Measurements from ENCODE around the gene MPRIP. TPM values are rescaled to one million over a fixed set of nuclear protein-coding genes. Genes with fewer than 3 reads are reported as not detected.

Gene MPRIP
- total RNA-seq, 2 donors from 2014 or later = 147 to 269 TPM

GRCh38 chr17:17203173-17203730, 161.0 kb downstream of the MPRIP start:
- H3K27me3 ChIP-seq = no peaks in the 10 kb centered on the region
- no peak overlapping the region for H3K27ac ChIP-seq
- no peak overlapping the region for H3K4me3 ChIP-seq

GRCh38 chr17:17204041-17204591, 161.9 kb downstream of the MPRIP start:
- Histone ChIP-seq H3K27me3 (no peaks in the 10 kb centered on the region), H3K9me3 (no peaks in the 10 kb centered on the region), H3K4me1 (peaks cover 34% of the 10 kb centered on the region), H3K27ac (no peak overlapping the region), H3K36me3 (replicated peaks in 1 of 2; ENCODE audit: insufficient read depth in 1 of 2, low read depth in 2 of 2) (no peaks in the 10 kb centered on the region), H3K4me3 (no peak overlapping the region)
- DNase-seq (peak; percentile 46 to 74 (median 58)), ATAC-seq (no peak)
- TF ChIP-seq POLR2A (IDR thresholded peaks at IDR 0.05) (no peak), CTCF (IDR thresholded peaks at IDR 0.05) (no peak)
- intact Hi-C loops (cut with DNase I) = loop anchor here (10.0 kb wide), 1 partner anchor 199 kb away; no protein-coding TSS in a partner anchor
- WGBS, 2 donors = 63 to 81% methylated on average over 10 to 15 of the region's 15 CpGs

More at GRCh38 chr17:17203173-17203730, 161.0 kb downstream of the MPRIP start:
- TF ChIP-seq CTCF (IDR thresholded peaks at IDR 0.05) (no peak), POLR2A (IDR thresholded peaks at IDR 0.05) (no peak)
- intact Hi-C loops (cut with DNase I) = loop anchor here (10.0 kb wide), 1 partner anchor 198 kb away; no protein-coding TSS in a partner anchor
- WGBS, 2 donors = 72 to 82% methylated on average over 6 to 15 of the region's 15 CpGs
- DNase-seq (no peak), ATAC-seq (no peak)
- no peaks in the 10 kb centered on the region for H3K36me3 ChIP-seq (replicated peaks in 1 of 2; ENCODE audit: insufficient read depth in 1 of 2, low read depth in 2 of 2)
- peaks cover 34% of the 10 kb centered on the region for H3K4me1 ChIP-seq
- H3K9me3 ChIP-seq = no peaks in the 10 kb centered on the region

- no peak for ATAC-seq
- peak overlapping the region in 3 of 4 donors; percentile 86 to 91 (median 87) for H3K27ac ChIP-seq
- intact Hi-C loops (cut with DNase I) = loop anchor here (10.0 kb wide), 1 partner anchor 200 kb away; no protein-coding TSS in a partner anchor
- no peaks in the 10 kb centered on the region for H3K27me3 ChIP-seq
- H3K36me3 ChIP-seq (replicated peaks in 1 of 2; ENCODE audit: insufficient read depth in 1 of 2, low read depth in 2 of 2) = no peaks in the 10 kb centered on the region
- no peak for DNase-seq
- H3K4me3 ChIP-seq = peak overlapping the region in 1 of 2 donors; percentile 10
- TF ChIP-seq CTCF (IDR thresholded peaks at IDR 0.05) = no peak
- no peak for TF ChIP-seq POLR2A (IDR thresholded peaks at IDR 0.05)
- no peaks in the 10 kb centered on the region for H3K9me3 ChIP-seq
- 48 to 81% methylated on average over 5 to 14 of the region's 14 CpGs for WGBS, 2 donors
- peaks cover 34% of the 10 kb centered on the region for H3K4me1 ChIP-seq
Observed at GRCh38 chr17:17204635-17205231, 162.5 kb downstream of the MPRIP start.

GRCh38 chr17:17205368-17206123, 163.3 kb downstream of the MPRIP start:
- TF ChIP-seq POLR2A (IDR thresholded peaks at IDR 0.05) (peak in 1 of 3 donors; percentile 26), CTCF (IDR thresholded peaks at IDR 0.05) (no peak)
- Histone ChIP-seq H3K9me3 (no peaks in the 10 kb centered on the region), H3K27ac (peak overlapping the region; percentile 86 to 91 (median 88)), H3K27me3 (no peaks in the 10 kb centered on the region), H3K4me1 (peaks cover 34% of the 10 kb centered on the region), H3K4me3 (peak overlapping the region; percentile 10 to 34), H3K36me3 (replicated peaks in 1 of 2; ENCODE audit: insufficient read depth in 1 of 2, low read depth in 2 of 2) (no peaks in the 10 kb centered on the region)
- intact Hi-C loops (cut with DNase I) = loop anchor here (10.0 kb wide), 1 partner anchor 201 kb away; no protein-coding TSS in a partner anchor
- ATAC-seq = peak; percentile 29
- WGBS, 2 donors = 4 to 25% methylated on average over 7 to 60 of the region's 70 CpGs
- peak; percentile 65 to 79 (median 76) for DNase-seq

All from body of pancreas (tissue), 4 donors.